Epithelial cell of proximal tubule (primary cell): Measurements from ENCODE around the gene CXorf49. TPM values are rescaled to one million over a fixed set of nuclear protein-coding genes. Genes with fewer than 3 reads are reported as not detected.

Source experiments
- DNase-seq: peaks from one replicate; pipeline ENCODE4 v3.0.0-alpha.2; 2011; ENCODE audit warnings: low read depth
- H3K4me3 ChIP-seq: 2 replicates; pipeline ENCODE4 v1.5.1; 2011; ENCODE audit warnings: low read depth, mild to moderate bottlenecking, low read length
- CTCF ChIP-seq: conservative IDR thresholded peaks from 2 replicates; pipeline ENCODE4 v1.5.1; 2012; ENCODE audit warnings: low read depth, mild to moderate bottlenecking, low read length
- total RNA-seq: library from RNA; depleted of rRNA; stranded (reverse); fragments of >200 nt; gene quantifications from 2 replicates; pipeline ENCODE4 v1.2.3, GENCODE V29; 2015

The CXorf49 gene
- total RNA-seq, 1 donor from 2014 or later = 70.9 TPM

GRCh38 chrX:71668248-71668595, 49.9 kb downstream of the CXorf49 start:
- DNase-seq = no peak
- TF ChIP-seq CTCF = no peak
- no peak overlapping the region for H3K4me3 ChIP-seq

- H3K4me3 ChIP-seq = no peak within 1 kb of the TSS
- no peak for TF ChIP-seq CTCF
- no peak for DNase-seq
Observed at GRCh38 chrX:71667328-71668247, 50.5 kb downstream of the CXorf49 start, which contains the start of gene LOC101059915. TSS of gene LOC101059915 (plus strand) at chrX:71667546.

GRCh38 chrX:71666240-71667223, 51.6 kb downstream of the CXorf49 start:
- DNase-seq = no peak
- no peak for TF ChIP-seq CTCF
- no peak overlapping the region for H3K4me3 ChIP-seq

GRCh38 chrX:71665747-71666146, 52.3 kb downstream of the CXorf49 start:
- DNase-seq = no peak
- no peak overlapping the region for H3K4me3 ChIP-seq
- no peak for TF ChIP-seq CTCF

GRCh38 chrX:71664889-71665491, 53.1 kb downstream of the CXorf49 start:
- DNase-seq = no peak
- H3K4me3 ChIP-seq = no peak overlapping the region
- no peak for TF ChIP-seq CTCF

Other genes starting within 250 kb of the CXorf49 start
- gene OGT, start 185.2 kb downstream of the CXorf49 start, total RNA-seq = 42.5 and 49.6 TPM in 2 replicates
- 0.14 and 0.52 TPM in 2 replicates for gene GCNA, start 139.8 kb downstream of the CXorf49 start, total RNA-seq
- not detected in 2 replicates for gene CXCR3, start 99.8 kb downstream of the CXorf49 start, total RNA-seq
- gene CXorf49B, start 45.1 kb upstream of the CXorf49 start, total RNA-seq = not detected in 2 replicates
- 1.0 and 1.1 TPM in 2 replicates for gene NHSL2, start 192.6 kb upstream of the CXorf49 start, total RNA-seq